Mammary epithelial cell (primary cell): ENCODE results near the gene BRIP1.
"Not testable (repeated sequence)": the region's sequence is repeated elsewhere in the genome, so short reads cannot be mapped to it uniquely, and the experiment has no call there.

ENCODE experiments used
- EZH2 ChIP-seq: IDR thresholded peaks from 2 replicates; pipeline ENCODE4 v1.6.1; 2012; ENCODE audit warnings: low read length, inconsistent platforms, borderline replicate concordance
- TF ChIP-seq, protein P1 (sequence below), 2 donors: IDR thresholded peaks in 1 of 2; conservative IDR thresholded peaks in 1 of 2; 2 replicates each; pipeline ENCODE4 v1.5.1; 2011 to 2012; ENCODE audit warnings: inconsistent platforms in 2 of 2, low read length in 2 of 2, mild to moderate bottlenecking in 2 of 2, control low read depth in 1 of 2, low read depth in 1 of 2; ENCODE audit not compliant: insufficient read depth in 1 of 2; ENCODE audit errors: extremely low read depth in 1 of 2

DNA sequence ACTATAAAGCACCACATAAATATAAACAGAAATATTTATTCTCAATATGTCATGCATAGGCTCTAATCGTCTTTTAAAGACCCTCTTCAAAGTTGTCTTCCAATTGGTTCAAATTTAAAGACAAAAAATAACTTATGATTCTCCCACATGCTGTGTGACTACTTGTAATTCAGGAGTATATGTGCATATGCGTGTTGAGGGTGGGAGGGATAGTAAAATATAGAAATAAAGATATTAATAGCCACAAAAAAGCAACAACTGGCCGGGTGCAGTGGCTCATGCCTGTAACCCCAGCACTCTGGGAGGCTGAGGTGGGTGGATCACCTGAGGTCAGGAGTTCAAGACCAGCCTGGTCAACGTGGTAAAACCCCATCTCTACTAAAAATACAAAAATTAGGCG, 31.0 kb upstream of the BRIP1 start:
- TF ChIP-seq, protein P1, sequence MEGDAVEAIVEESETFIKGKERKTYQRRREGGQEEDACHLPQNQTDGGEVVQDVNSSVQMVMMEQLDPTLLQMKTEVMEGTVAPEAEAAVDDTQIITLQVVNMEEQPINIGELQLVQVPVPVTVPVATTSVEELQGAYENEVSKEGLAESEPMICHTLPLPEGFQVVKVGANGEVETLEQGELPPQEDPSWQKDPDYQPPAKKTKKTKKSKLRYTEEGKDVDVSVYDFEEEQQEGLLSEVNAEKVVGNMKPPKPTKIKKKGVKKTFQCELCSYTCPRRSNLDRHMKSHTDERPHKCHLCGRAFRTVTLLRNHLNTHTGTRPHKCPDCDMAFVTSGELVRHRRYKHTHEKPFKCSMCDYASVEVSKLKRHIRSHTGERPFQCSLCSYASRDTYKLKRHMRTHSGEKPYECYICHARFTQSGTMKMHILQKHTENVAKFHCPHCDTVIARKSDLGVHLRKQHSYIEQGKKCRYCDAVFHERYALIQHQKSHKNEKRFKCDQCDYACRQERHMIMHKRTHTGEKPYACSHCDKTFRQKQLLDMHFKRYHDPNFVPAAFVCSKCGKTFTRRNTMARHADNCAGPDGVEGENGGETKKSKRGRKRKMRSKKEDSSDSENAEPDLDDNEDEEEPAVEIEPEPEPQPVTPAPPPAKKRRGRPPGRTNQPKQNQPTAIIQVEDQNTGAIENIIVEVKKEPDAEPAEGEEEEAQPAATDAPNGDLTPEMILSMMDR (conservative IDR thresholded peaks at IDR 0.05 in 1 of 2, IDR thresholded peaks at IDR 0.05 in 1 of 2; ENCODE audit: extremely low read depth in 1 of 2, insufficient read depth in 1 of 2, low read depth in 1 of 2, low read length in 2 of 2), result not testable (repeated sequence)
- not testable (repeated sequence) for TF ChIP-seq EZH2
